Mesenchymal stem cell (in vitro differentiated cells and primary cell): Measurements from ENCODE around the gene APPBP2.

Source experiments
- DNase-seq: peaks from one replicate; pipeline ENCODE4 v3.0.0-alpha.2; 2013
- H2AFZ ChIP-seq: one replicate; pipeline ENCODE4 v1.6.1; 2013; ENCODE audit warnings: low read depth, mild to moderate bottlenecking, control low read depth, inconsistent platforms, low read length, moderate library complexity
- H2AK5ac ChIP-seq: 2 replicates; pipeline ENCODE4 v1.6.1; 2013; ENCODE audit warnings: low read length, moderate library complexity, mild to moderate bottlenecking, inconsistent platforms; ENCODE audit not compliant: severe bottlenecking
- H2BK120ac ChIP-seq: one replicate; pipeline ENCODE4 v1.6.1; 2013; ENCODE audit warnings: low read depth, mild to moderate bottlenecking, inconsistent platforms, low read length, moderate library complexity
- H2BK12ac ChIP-seq, 2 experiments: one replicate each; pipeline ENCODE4 v1.6.1; 2013; ENCODE audit warnings: inconsistent platforms in 2 of 2, low read length in 2 of 2, mild to moderate bottlenecking in 2 of 2, moderate library complexity in 2 of 2, control low read depth in 1 of 2
- H2BK15ac ChIP-seq: one replicate; pipeline ENCODE4 v1.6.1; 2013; ENCODE audit warnings: mild to moderate bottlenecking, low read depth, inconsistent platforms; ENCODE audit not compliant: poor library complexity, severe bottlenecking
- H2BK5ac ChIP-seq: 2 replicates; pipeline ENCODE4 v1.6.1; 2013; ENCODE audit warnings: low read depth, mild to moderate bottlenecking, low read length, control low read depth, inconsistent platforms; ENCODE audit not compliant: poor library complexity, severe bottlenecking
- H3K14ac ChIP-seq, 2 experiments: one replicate each; pipeline ENCODE4 v1.6.1; 2013; ENCODE audit warnings: inconsistent platforms in 2 of 2, low read length in 2 of 2, control low read depth in 1 of 2, mild to moderate bottlenecking in 1 of 2, moderate library complexity in 1 of 2
- H3K18ac ChIP-seq, 2 experiments: one replicate each; pipeline ENCODE4 v1.6.1; 2013; ENCODE audit warnings: inconsistent platforms in 2 of 2, low read length in 2 of 2, control low read depth in 1 of 2, low read depth in 1 of 2, mild to moderate bottlenecking in 1 of 2
- H3K23ac ChIP-seq, 2 experiments: one replicate each; pipeline ENCODE4 v1.6.1; 2013; ENCODE audit warnings: inconsistent platforms in 2 of 2, low read length in 2 of 2, mild to moderate bottlenecking in 2 of 2, moderate library complexity in 2 of 2, control low read depth in 1 of 2
- H3K27ac ChIP-seq: 2 replicates; pipeline ENCODE4 v1.5.1; 2013; ENCODE audit warnings: mild to moderate bottlenecking, moderate library complexity, low read length, control low read depth, inconsistent platforms; ENCODE audit not compliant: poor library complexity, severe bottlenecking
- H3K27me3 ChIP-seq, 2 experiments: 2 replicates each; pipeline versions ENCODE4 v1.6.1 to v1.7.0; 2013; ENCODE audit warnings: low read length in 2 of 2, mild to moderate bottlenecking in 2 of 2, moderate library complexity in 2 of 2, control low read depth in 1 of 2, inconsistent platforms in 1 of 2; ENCODE audit not compliant: control insufficient read depth in 1 of 2, insufficient read depth in 1 of 2
- H3K36me3 ChIP-seq, 2 experiments: 2 replicates each; pipeline versions ENCODE4 v1.6.1 to v1.7.0; 2013; ENCODE audit warnings: low read length in 2 of 2, control low read depth in 1 of 2, inconsistent platforms in 1 of 2, low read depth in 1 of 2, mild to moderate bottlenecking in 1 of 2; ENCODE audit not compliant: insufficient read depth in 2 of 2, control insufficient read depth in 1 of 2
- H3K4ac ChIP-seq, 2 experiments: one replicate each; pipeline ENCODE4 v1.6.1; 2013; ENCODE audit warnings: inconsistent platforms in 2 of 2, low read length in 2 of 2, mild to moderate bottlenecking in 2 of 2, moderate library complexity in 2 of 2, control low read depth in 1 of 2, low read depth in 1 of 2
- H3K4me1 ChIP-seq: 2 replicates; pipeline ENCODE4 v1.6.1; 2013; ENCODE audit warnings: low read depth, low read length, control low read depth; ENCODE audit not compliant: control insufficient read depth, insufficient read depth
- H3K4me2 ChIP-seq: 2 replicates; pipeline ENCODE4 v1.6.1; 2013; ENCODE audit warnings: low read length, mild to moderate bottlenecking, inconsistent platforms; ENCODE audit not compliant: poor library complexity, severe bottlenecking
- H3K4me3 ChIP-seq, 2 experiments: 2 replicates each; pipeline versions ENCODE4 v1.5.1 to v1.7.0; 2013; ENCODE audit warnings: low read length in 2 of 2, mild to moderate bottlenecking in 2 of 2, control low read depth in 1 of 2, low read depth in 1 of 2; ENCODE audit not compliant: insufficient read depth in 1 of 2
- H3K79me1 ChIP-seq: replicated peaks from 2 replicates; pipeline ENCODE4 v1.6.1; 2013; ENCODE audit warnings: mild to moderate bottlenecking, control low read depth, low read length, inconsistent platforms; ENCODE audit not compliant: poor library complexity, severe bottlenecking
- H3K9ac ChIP-seq: 2 replicates; pipeline ENCODE4 v1.7.0; 2013; ENCODE audit warnings: mild to moderate bottlenecking, low read length, moderate library complexity
- H3K9me3 ChIP-seq: 2 replicates; pipeline ENCODE4 v1.7.0; 2013; ENCODE audit warnings: mild to moderate bottlenecking, low read length; ENCODE audit not compliant: control insufficient read depth
- H4K8ac ChIP-seq: one replicate; pipeline ENCODE4 v1.6.1; 2013; ENCODE audit warnings: inconsistent platforms, mild to moderate bottlenecking, low read length, moderate library complexity
- H4K91ac ChIP-seq: one replicate; pipeline ENCODE4 v1.6.1; 2013; ENCODE audit warnings: mild to moderate bottlenecking, low read length, inconsistent platforms
- WGBS: methylation state at CpG from one replicate; pipeline ENCODE4 v1.1.7; 2013; ENCODE audit warnings: mixed read lengths; 5-methylcytosine and 5-hydroxymethylcytosine counted together

Gene APPBP2

DNA sequence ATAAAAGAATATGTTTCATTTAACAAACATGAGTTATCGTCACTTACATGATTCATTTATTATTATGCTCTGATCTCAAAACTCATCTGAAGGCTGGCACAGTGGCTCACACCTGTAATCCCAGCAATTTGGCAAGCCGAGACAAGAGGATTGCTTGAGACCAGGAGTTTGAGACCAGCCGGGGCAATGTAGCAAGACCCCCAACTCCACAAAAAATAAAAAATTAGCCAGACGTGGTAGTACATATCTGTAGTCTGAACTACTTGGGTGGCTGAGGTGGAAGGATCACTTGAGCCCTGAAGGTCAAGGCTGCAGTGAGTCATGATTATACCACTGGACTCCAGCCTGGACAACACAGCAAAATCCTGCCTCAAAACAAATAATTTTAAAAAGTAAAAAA is 16.0 kb downstream of the APPBP2 start:
- Histone ChIP-seq H2BK12ac (no peak overlapping the region), H3K4me1 (peaks cover 16% of the 10 kb centered on the region), H3K23ac (no peak overlapping the region), H2BK5ac (no peak overlapping the region), H2AFZ (no peak overlapping the region), H2BK15ac (no peak overlapping the region), H4K8ac (no peak overlapping the region), H3K9ac (no peak overlapping the region), H2BK120ac (no peak overlapping the region), H3K9me3 (no peaks in the 10 kb centered on the region), H3K14ac (no peak overlapping the region), H3K79me1 (no peaks in the 10 kb centered on the region), H4K91ac (no peak overlapping the region), H3K36me3 (peaks cover 16 to 35% of the 10 kb centered on the region in 2 experiments), H3K18ac (no peak overlapping the region), H3K4me3 (no peak overlapping the region), H3K4me2 (no peak overlapping the region), H2AK5ac (no peak overlapping the region), H3K4ac (no peak overlapping the region), H3K27ac (no peak overlapping the region), H3K27me3 (no peaks in the 10 kb centered on the region)
- peak; percentile 22 for DNase-seq
- 92% methylated on average over 4 of the region's 4 CpGs for WGBS

DNA sequence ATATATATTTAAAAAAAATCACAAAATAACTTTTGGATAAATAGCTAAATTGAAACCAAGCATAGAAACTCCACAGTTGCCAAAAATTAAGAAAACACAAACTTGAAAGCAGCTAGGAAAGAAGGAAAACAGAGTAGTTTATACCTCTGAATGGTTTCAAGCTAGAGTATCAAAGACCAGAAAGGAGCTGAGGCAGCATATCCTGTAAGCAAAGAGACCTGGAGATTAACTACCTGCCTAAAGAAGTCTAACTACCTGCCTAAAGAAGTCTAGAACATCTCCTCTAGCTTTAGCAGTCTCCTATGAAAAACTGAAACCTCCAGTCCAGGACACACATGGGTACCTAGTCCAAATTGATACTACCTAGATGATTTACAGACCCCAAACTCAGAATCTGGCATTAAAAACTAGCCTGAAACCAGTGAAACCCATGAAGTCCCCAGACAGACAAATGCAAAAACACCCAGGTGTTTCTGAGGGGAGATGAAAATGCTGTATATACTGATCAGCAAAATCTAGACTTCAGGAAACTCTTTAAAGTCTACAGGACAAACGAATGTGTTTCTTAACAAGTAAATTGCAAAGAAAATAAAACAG is 17.6 kb downstream of the APPBP2 start:
- H3K23ac ChIP-seq: no peak overlapping the region
- no peak overlapping the region for H2AFZ ChIP-seq
- H3K4me2 ChIP-seq: no peak overlapping the region
- H4K8ac ChIP-seq: no peak overlapping the region
- H2BK15ac ChIP-seq: no peak overlapping the region
- no peak overlapping the region for H2AK5ac ChIP-seq
- WGBS: no CpG with 5 or more reads among the region's 1 CpG
- H3K27ac ChIP-seq: no peak overlapping the region
- H3K14ac ChIP-seq: no peak overlapping the region
- H3K4ac ChIP-seq: no peak overlapping the region
- H3K9me3 ChIP-seq: no peaks in the 10 kb centered on the region
- H3K36me3 ChIP-seq: peaks cover 15 to 26% of the 10 kb centered on the region in 2 experiments
- peaks cover 15% of the 10 kb centered on the region for H3K4me1 ChIP-seq
- H2BK5ac ChIP-seq: no peak overlapping the region
- no peak overlapping the region for H3K18ac ChIP-seq
- H2BK120ac ChIP-seq: no peak overlapping the region
- H3K27me3 ChIP-seq: no peaks in the 10 kb centered on the region
- H3K79me1 ChIP-seq: no peaks in the 10 kb centered on the region
- no peak overlapping the region for H3K4me3 ChIP-seq
- no peak overlapping the region for H4K91ac ChIP-seq
- no peak overlapping the region for H3K9ac ChIP-seq
- DNase-seq: no peak
- H2BK12ac ChIP-seq: no peak overlapping the region

DNA sequence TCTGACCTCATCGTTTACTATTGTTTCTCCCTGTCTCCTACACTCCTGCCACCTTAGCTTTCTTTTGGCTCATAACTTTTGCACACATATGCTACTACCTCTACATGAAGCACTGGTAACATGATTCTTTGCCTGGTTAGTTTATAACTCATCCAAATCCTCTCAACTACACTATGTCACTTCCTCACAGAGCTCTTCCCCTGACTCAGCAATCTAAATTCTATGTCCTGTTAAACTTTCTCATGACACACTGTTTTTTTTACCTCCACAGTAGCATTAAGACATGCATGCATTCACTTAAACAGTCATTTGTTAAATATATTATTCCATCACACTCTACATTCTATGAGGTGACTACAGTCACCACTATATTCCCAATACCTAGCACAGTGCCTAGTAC is 19.7 kb downstream of the APPBP2 start:
- Histone ChIP-seq H3K4me1 (peaks cover 17% of the 10 kb centered on the region), H3K18ac (no peak overlapping the region)
- 92% methylated on average over 1 of the region's 1 CpG for WGBS

DNA sequence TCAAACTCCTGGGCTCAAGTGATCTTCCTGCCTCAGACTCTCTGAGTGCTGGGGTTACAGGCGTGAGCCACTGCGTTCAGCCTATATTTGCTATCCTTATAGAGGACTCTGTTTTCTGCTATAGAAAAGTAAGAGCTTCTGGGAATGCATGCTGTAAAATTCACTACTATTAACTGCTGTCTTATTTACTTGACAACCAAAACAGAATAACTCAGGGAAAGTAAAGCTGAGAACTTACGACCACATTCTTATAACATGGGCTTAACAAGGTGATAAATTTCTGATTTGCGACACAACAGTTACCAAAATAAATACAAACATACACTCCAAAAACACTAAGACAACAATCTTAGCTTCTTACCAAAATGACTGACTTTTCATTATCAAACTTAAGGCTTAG is 23.9 kb downstream of the APPBP2 start:
- Histone ChIP-seq H3K4me2 (no peak overlapping the region), H3K27me3 (no peaks in the 10 kb centered on the region), H3K27ac (no peak overlapping the region), H2AFZ (no peak overlapping the region), H2BK12ac (no peak overlapping the region), H3K4ac (no peak overlapping the region), H3K23ac (no peak overlapping the region), H3K79me1 (peaks cover 3% of the 10 kb centered on the region), H2BK120ac (no peak overlapping the region), H3K18ac (no peak overlapping the region), H2BK5ac (no peak overlapping the region), H3K9me3 (no peaks in the 10 kb centered on the region), H4K8ac (no peak overlapping the region), H4K91ac (no peak overlapping the region), H2BK15ac (no peak overlapping the region), H3K36me3 (peaks cover 18 to 37% of the 10 kb centered on the region in 2 experiments), H3K14ac (no peak overlapping the region), H3K4me3 (no peak overlapping the region), H3K9ac (no peak overlapping the region), H3K4me1 (peaks cover 10% of the 10 kb centered on the region), H2AK5ac (no peak overlapping the region)
- no peak for DNase-seq
- WGBS: 96% methylated on average over 2 of the region's 4 CpGs

More for the DNA sequence above, 19.7 kb downstream of the APPBP2 start:
- no peak overlapping the region for H4K8ac ChIP-seq
- H3K4me3 ChIP-seq: no peak overlapping the region
- no peak overlapping the region for H2BK15ac ChIP-seq
- no peaks in the 10 kb centered on the region for H3K27me3 ChIP-seq
- H3K4ac ChIP-seq: no peak overlapping the region
- H3K27ac ChIP-seq: peak overlapping the region; percentile 98
- no peak overlapping the region for H4K91ac ChIP-seq
- no peak overlapping the region for H3K14ac ChIP-seq
- H3K79me1 ChIP-seq: no peaks in the 10 kb centered on the region
- H2BK5ac ChIP-seq: peak overlapping the region; percentile 48
- peak overlapping the region; percentile 56 for H3K9ac ChIP-seq
- H2AK5ac ChIP-seq: no peak overlapping the region
- H3K36me3 ChIP-seq: peaks cover 10 to 21% of the 10 kb centered on the region in 2 experiments
- no peak overlapping the region for H3K23ac ChIP-seq
- no peak overlapping the region for H2AFZ ChIP-seq
- no peaks in the 10 kb centered on the region for H3K9me3 ChIP-seq
- no peak overlapping the region for H3K4me2 ChIP-seq
- no peak overlapping the region for H2BK120ac ChIP-seq
- H2BK12ac ChIP-seq: no peak overlapping the region
- peak; percentile 88 for DNase-seq
